Muscle of leg (tissue), 11 donors: ENCODE data around the gene MBD4. TPM values are rescaled to one million over a fixed set of nuclear protein-coding genes. Genes with fewer than 3 reads are reported as not detected.

Source experiments
- DNase-seq: peaks from one replicate; pipeline ENCODE4 v3.0.0; 2013
- H3K27ac ChIP-seq: one replicate; pipeline ENCODE4 v1.5.1; 2013; ENCODE audit warnings: mild to moderate bottlenecking, low read length, control low read depth
- H3K27me3 ChIP-seq: one replicate; pipeline ENCODE4 v1.6.1; 2013; ENCODE audit warnings: low read length; ENCODE audit not compliant: control insufficient read depth, insufficient read depth
- H3K36me3 ChIP-seq: one replicate; pipeline ENCODE4 v1.6.1; 2013; ENCODE audit warnings: low read length; ENCODE audit not compliant: control insufficient read depth, insufficient read depth
- H3K4me1 ChIP-seq: one replicate; pipeline ENCODE4 v1.6.1; 2013; ENCODE audit warnings: low read length; ENCODE audit not compliant: control insufficient read depth, insufficient read depth
- H3K4me3 ChIP-seq: one replicate; pipeline ENCODE4 v1.5.1; 2013; ENCODE audit warnings: low read length, control low read depth
- H3K9me3 ChIP-seq: replicated peaks from 2 replicates; pipeline ENCODE4 v1.6.1; 2013; ENCODE audit warnings: low read depth, low read length; ENCODE audit not compliant: control insufficient read depth
- WGBS: methylation state at CpG from one replicate; pipeline ENCODE4 v1.1.5; 2013; ENCODE audit warnings: missing lambda C conversion rate; ENCODE audit not compliant: insufficient coverage; 5-methylcytosine and 5-hydroxymethylcytosine counted together
- polyA plus RNA-seq, 8 donors: library from polyadenylated mRNA; unstranded; fragments of 120-200 nt; gene quantifications; one replicate each; pipeline versions ENCODE4 v1.2.1 to v1.2.3, GENCODE V29; 2013; ENCODE audit warnings: inconsistent platforms in 1 of 8, low replicate concordance in 1 of 8; ENCODE audit not compliant: insufficient read length in 8 of 8, insufficient read depth in 1 of 8
- total RNA-seq: library from RNA; stranded (reverse); fragments of 120-200 nt; gene quantifications from one replicate; pipeline ENCODE4 v1.2.4, GENCODE V29; 2013

MBD4 gene
- total and polyA plus RNA-seq, 9 donors, result 22.6 to 28.1 (median 25.3) TPM

- no peak for DNase-seq
- no peak overlapping the region for H3K4me3 ChIP-seq
- H3K9me3 ChIP-seq, result no peaks in the 10 kb centered on the region
- H3K4me1 ChIP-seq, result no peaks in the 10 kb centered on the region
- H3K36me3 ChIP-seq, result peaks cover 55% of the 10 kb centered on the region
- no peak overlapping the region for H3K27ac ChIP-seq
- no peaks in the 10 kb centered on the region for H3K27me3 ChIP-seq
- WGBS, result 63% methylated on average over 1 of the region's 1 CpG
Measured at GRCh38 chr3:129467932-129468331, 28.2 kb upstream of the MBD4 start.

- H3K27ac ChIP-seq, result no peak overlapping the region
Measured at GRCh38 chr3:129463716-129464115, 24.0 kb upstream of the MBD4 start.

GRCh38 chr3:129463094-129463493 is 23.3 kb upstream of the MBD4 start:
- Histone ChIP-seq H3K36me3 (peaks cover 52% of the 10 kb centered on the region), H3K4me1 (no peaks in the 10 kb centered on the region), H3K27ac (no peak overlapping the region), H3K27me3 (no peaks in the 10 kb centered on the region), H3K9me3 (no peaks in the 10 kb centered on the region), H3K4me3 (no peak overlapping the region)
- DNase-seq, result no peak
- no CpG with 5 or more reads among the region's 3 CpGs for WGBS

More at GRCh38 chr3:129463716-129464115, 24.0 kb upstream of the MBD4 start:
- Histone ChIP-seq H3K4me1 (no peaks in the 10 kb centered on the region), H3K36me3 (peaks cover 50% of the 10 kb centered on the region), H3K4me3 (no peak overlapping the region), H3K9me3 (no peaks in the 10 kb centered on the region), H3K27me3 (no peaks in the 10 kb centered on the region)
- no peak for DNase-seq
- 81% methylated on average over 2 of the region's 4 CpGs for WGBS

- WGBS, result 91% methylated on average over 3 of the region's 3 CpGs
- no peak overlapping the region for H3K4me3 ChIP-seq
- no peak overlapping the region for H3K27ac ChIP-seq
- no peaks in the 10 kb centered on the region for H3K27me3 ChIP-seq
- H3K4me1 ChIP-seq, result no peaks in the 10 kb centered on the region
- no peak for DNase-seq
- peaks cover 46% of the 10 kb centered on the region for H3K36me3 ChIP-seq
- no peaks in the 10 kb centered on the region for H3K9me3 ChIP-seq
Measured at GRCh38 chr3:129462361-129462968, 22.7 kb upstream of the MBD4 start.

GRCh38 chr3:129461461-129462146 is 21.9 kb upstream of the MBD4 start:
- Histone ChIP-seq H3K27ac (no peak overlapping the region), H3K4me3 (no peak overlapping the region), H3K9me3 (no peaks in the 10 kb centered on the region), H3K27me3 (no peaks in the 10 kb centered on the region), H3K4me1 (no peaks in the 10 kb centered on the region), H3K36me3 (peaks cover 45% of the 10 kb centered on the region)
- DNase-seq, result no peak
- 94% methylated on average over 4 of the region's 6 CpGs for WGBS

GRCh38 chr3:129461022-129461421 is 21.3 kb upstream of the MBD4 start:
- Histone ChIP-seq H3K4me1 (no peaks in the 10 kb centered on the region), H3K27ac (no peak overlapping the region), H3K4me3 (no peak overlapping the region), H3K27me3 (no peaks in the 10 kb centered on the region), H3K9me3 (no peaks in the 10 kb centered on the region), H3K36me3 (peaks cover 47% of the 10 kb centered on the region)
- no peak for DNase-seq
- no CpG with 5 or more reads among the region's 1 CpG for WGBS

GRCh38 chr3:129460572-129460971 is 20.8 kb upstream of the MBD4 start:
- Histone ChIP-seq H3K9me3 (no peaks in the 10 kb centered on the region), H3K27ac (no peak overlapping the region), H3K36me3 (peaks cover 51% of the 10 kb centered on the region), H3K27me3 (no peaks in the 10 kb centered on the region), H3K4me3 (no peak overlapping the region), H3K4me1 (no peaks in the 10 kb centered on the region)
- no CpG with 5 or more reads among the region's 2 CpGs for WGBS
- DNase-seq, result no peak

GRCh38 chr3:129460155-129460554 is 20.4 kb upstream of the MBD4 start:
- no peak overlapping the region for H3K27ac ChIP-seq
- DNase-seq, result no peak
- peaks cover 51% of the 10 kb centered on the region for H3K36me3 ChIP-seq
- H3K4me3 ChIP-seq, result no peak overlapping the region
- H3K9me3 ChIP-seq, result no peaks in the 10 kb centered on the region
- no peaks in the 10 kb centered on the region for H3K4me1 ChIP-seq
- no peaks in the 10 kb centered on the region for H3K27me3 ChIP-seq
- WGBS, result no CpG with 5 or more reads among the region's 3 CpGs

GRCh38 chr3:129453732-129454131 is 14.0 kb upstream of the MBD4 start:
- Histone ChIP-seq H3K4me1 (no peaks in the 10 kb centered on the region), H3K27me3 (no peaks in the 10 kb centered on the region)
- no CpG with 5 or more reads among the region's 1 CpG for WGBS

GRCh38 chr3:129449279-129450115 is 9.7 kb upstream of the MBD4 start:
- WGBS, result no CpG with 5 or more reads among the region's 5 CpGs

More at GRCh38 chr3:129453732-129454131, 14.0 kb upstream of the MBD4 start:
- no peak for DNase-seq
- Histone ChIP-seq H3K9me3 (no peaks in the 10 kb centered on the region), H3K36me3 (peaks cover 57% of the 10 kb centered on the region), H3K27ac (no peak overlapping the region), H3K4me3 (no peak overlapping the region)

More at GRCh38 chr3:129449279-129450115, 9.7 kb upstream of the MBD4 start:
- no peak for DNase-seq
- Histone ChIP-seq H3K36me3 (peaks cover 32% of the 10 kb centered on the region), H3K27me3 (no peaks in the 10 kb centered on the region), H3K4me3 (no peak overlapping the region), H3K4me1 (no peaks in the 10 kb centered on the region), H3K27ac (peak overlapping the region; percentile 4), H3K9me3 (no peaks in the 10 kb centered on the region)
